Activated CD4-positive, alpha-beta T cell treated with anti-CD3 and anti-CD28 coated beads for 1 hour (primary cell): ENCODE measurements around the gene FRYL.
"Not testable (repeated sequence)": the region's sequence is repeated elsewhere in the genome, so short reads cannot be mapped to it uniquely, and the experiment has no call there.

Source experiments
- DNase-seq: peaks from one replicate; pipeline ENCODE4 v3.0.0-alpha.2; 2020

Gene FRYL

GRCh38 chr4:48483006-48483776 is 296.9 kb downstream of the FRYL start, which contains the start of gene SLC10A4:
SLC10A4 (plus strand) TSS chr4:48483343; CDS start chr4:48483562, 219 bp downstream.
- no peak for DNase-seq

GRCh38 chr4:48481581-48481980 is 298.5 kb downstream of the FRYL start:
- DNase-seq: no peak

- no peak for DNase-seq
Observed at GRCh38 chr4:48478273-48478672, 301.8 kb downstream of the FRYL start.

- no peak for DNase-seq
Observed at GRCh38 chr4:48475770-48476169, 304.3 kb downstream of the FRYL start.

- DNase-seq: no peak
Observed at GRCh38 chr4:48472794-48473193, 307.3 kb downstream of the FRYL start.

GRCh38 chr4:48470570-48470969 is 309.5 kb downstream of the FRYL start:
- DNase-seq: no peak

- DNase-seq: no peak
Observed at GRCh38 chr4:48470137-48470536, 309.9 kb downstream of the FRYL start.

GRCh38 chr4:48467891-48468290 is 312.2 kb downstream of the FRYL start:
- no peak for DNase-seq

- DNase-seq: no peak
Observed at GRCh38 chr4:48467442-48467841, 312.6 kb downstream of the FRYL start.

GRCh38 chr4:48462363-48462762 is 317.7 kb downstream of the FRYL start:
- no peak for DNase-seq

GRCh38 chr4:48461000-48461399 is 319.1 kb downstream of the FRYL start:
- no peak for DNase-seq

- no peak for DNase-seq
Observed at GRCh38 chr4:48454591-48454990, 325.5 kb downstream of the FRYL start.

- DNase-seq: not testable (repeated sequence)
Observed at GRCh38 chr4:48451656-48452055, 328.4 kb downstream of the FRYL start.

GRCh38 chr4:48450740-48451139 is 329.3 kb downstream of the FRYL start:
- DNase-seq: no peak

GRCh38 chr4:48449151-48449550 is 330.9 kb downstream of the FRYL start:
- DNase-seq: no peak
